Activated CD8-positive, alpha-beta T cell treated with anti-CD3 and anti-CD28 coated beads for 36 hours (primary cell): ENCODE results near the gene TIMM22. TPM values are rescaled to one million over a fixed set of nuclear protein-coding genes. Genes with fewer than 3 reads are reported as not detected.

ENCODE experiments used
- ATAC-seq: fragments of 200-7000 bp; cut with Tn5 transposase; one replicate; pipeline ENCODE4 v1.10.0; 2021; ENCODE audit warnings: mild to moderate bottlenecking, moderate library complexity
- CTCF ChIA-PET: fragments of 350-600 bp; sonication (Branson Sonifier 250); formaldehyde crosslinking; loops from one replicate; lab custom pipeline; 2021; ENCODE audit warnings: antibody characterized with exemption; lab: Charles Lee
- POLR2A ChIA-PET: fragments of 350-600 bp; sonication (Branson Sonifier 250); formaldehyde crosslinking; loops from one replicate; lab custom pipeline; 2021; ENCODE audit warnings: antibody characterized with exemption; lab: Charles Lee
- DNase-seq: peaks from one replicate; pipeline ENCODE4 v3.0.0-alpha.2; 2020
- H3K27ac Mint-ChIP-seq: one replicate; pipeline ENCODE4 v1.8.0; 2021; ENCODE audit warnings: mild to moderate bottlenecking, mixed read lengths
- H3K27me3 Mint-ChIP-seq: one replicate; pipeline ENCODE4 v1.8.0; 2021; ENCODE audit warnings: mixed read lengths
- H3K36me3 Mint-ChIP-seq: one replicate; pipeline ENCODE4 v1.8.0; 2021; ENCODE audit warnings: low read depth, mixed read lengths
- H3K4me1 Mint-ChIP-seq: one replicate; pipeline ENCODE4 v1.8.0; 2021; ENCODE audit warnings: low read depth, mixed read lengths
- H3K4me3 Mint-ChIP-seq: one replicate; pipeline ENCODE4 v1.8.0; 2021; ENCODE audit warnings: mild to moderate bottlenecking, moderate library complexity, mixed read lengths
- H3K9me3 Mint-ChIP-seq: one replicate; pipeline ENCODE4 v1.8.0; 2021; ENCODE audit warnings: mixed read lengths
- intact Hi-C: fragments of 100-400 bp; cut with micrococcal nuclease; formaldehyde crosslinking; loops from one replicate; pipeline ENCODE4 v1.10.0; 2022
- total RNA-seq, 2 experiments: library from RNA; stranded (reverse); gene quantifications; one replicate each; pipeline ENCODE4 v1.2.3, GENCODE V29; 2021
- TF ChIP-seq, protein P1 (sequence below): fragments of 200-600 bp; IDR thresholded peaks from one replicate; pipeline ENCODE4 v1.8.0; 2022; ENCODE audit warnings: antibody characterized with exemption, mild to moderate bottlenecking

The TIMM22 gene
- total RNA-seq, 2 experiments from 2014 or later = 8.8 to 10.2 TPM

DNA sequence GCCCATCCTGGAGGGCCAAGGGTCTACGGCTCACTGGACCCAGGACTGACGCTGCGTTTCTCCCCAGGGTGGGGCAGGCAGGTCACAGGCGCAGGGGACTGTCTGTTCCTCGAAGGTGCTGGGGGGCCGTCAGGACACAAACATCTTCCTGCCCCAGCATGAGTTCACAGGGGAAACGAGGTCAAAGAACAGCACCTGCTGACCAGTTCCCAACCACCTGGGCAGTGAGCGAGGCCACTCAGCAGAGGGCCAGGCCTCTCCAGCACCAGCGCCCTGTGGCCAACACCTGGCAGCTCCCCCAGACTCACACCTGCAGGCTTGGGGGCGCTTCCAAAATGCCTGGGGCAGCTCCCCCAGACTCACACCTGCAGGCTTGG lies 29.7 kb downstream of the TIMM22 start:
- intact Hi-C loops = no loop called here
- no peaks in the 10 kb centered on the region for H3K9me3 Mint-ChIP-seq
- ChIA-PET CTCF (no interaction called here), POLR2A (no interaction called here)
- H3K36me3 Mint-ChIP-seq = no peaks in the 10 kb centered on the region
- no peak overlapping the region for H3K27ac Mint-ChIP-seq
- no peak overlapping the region for H3K4me3 Mint-ChIP-seq
- H3K27me3 Mint-ChIP-seq = no peaks in the 10 kb centered on the region
- no peaks in the 10 kb centered on the region for H3K4me1 Mint-ChIP-seq
- DNase-seq (no peak), ATAC-seq (no peak)
- TF ChIP-seq, protein P1, sequence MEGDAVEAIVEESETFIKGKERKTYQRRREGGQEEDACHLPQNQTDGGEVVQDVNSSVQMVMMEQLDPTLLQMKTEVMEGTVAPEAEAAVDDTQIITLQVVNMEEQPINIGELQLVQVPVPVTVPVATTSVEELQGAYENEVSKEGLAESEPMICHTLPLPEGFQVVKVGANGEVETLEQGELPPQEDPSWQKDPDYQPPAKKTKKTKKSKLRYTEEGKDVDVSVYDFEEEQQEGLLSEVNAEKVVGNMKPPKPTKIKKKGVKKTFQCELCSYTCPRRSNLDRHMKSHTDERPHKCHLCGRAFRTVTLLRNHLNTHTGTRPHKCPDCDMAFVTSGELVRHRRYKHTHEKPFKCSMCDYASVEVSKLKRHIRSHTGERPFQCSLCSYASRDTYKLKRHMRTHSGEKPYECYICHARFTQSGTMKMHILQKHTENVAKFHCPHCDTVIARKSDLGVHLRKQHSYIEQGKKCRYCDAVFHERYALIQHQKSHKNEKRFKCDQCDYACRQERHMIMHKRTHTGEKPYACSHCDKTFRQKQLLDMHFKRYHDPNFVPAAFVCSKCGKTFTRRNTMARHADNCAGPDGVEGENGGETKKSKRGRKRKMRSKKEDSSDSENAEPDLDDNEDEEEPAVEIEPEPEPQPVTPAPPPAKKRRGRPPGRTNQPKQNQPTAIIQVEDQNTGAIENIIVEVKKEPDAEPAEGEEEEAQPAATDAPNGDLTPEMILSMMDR = no peak

GRCh38 chr17:1027044-1027443 lies 30.1 kb downstream of the TIMM22 start:
- ATAC-seq (no peak), DNase-seq (no peak)
- Mint-ChIP-seq H3K27me3 (no peaks in the 10 kb centered on the region), H3K4me1 (no peaks in the 10 kb centered on the region), H3K36me3 (no peaks in the 10 kb centered on the region), H3K4me3 (no peak overlapping the region), H3K9me3 (no peaks in the 10 kb centered on the region), H3K27ac (no peak overlapping the region)
- intact Hi-C loops = no loop called here
- TF ChIP-seq, protein P1 = no peak
- ChIA-PET POLR2A (no interaction called here), CTCF (no interaction called here)

GRCh38 chr17:1029196-1029921 lies 32.4 kb downstream of the TIMM22 start:
- H3K9me3 Mint-ChIP-seq = no peaks in the 10 kb centered on the region
- H3K4me3 Mint-ChIP-seq = no peak overlapping the region
- intact Hi-C loops = no loop called here
- TF ChIP-seq, protein P1 = no peak
- peaks cover 2% of the 10 kb centered on the region for H3K36me3 Mint-ChIP-seq
- ATAC-seq = no peak
- H3K27ac Mint-ChIP-seq = no peak overlapping the region
- DNase-seq = no peak
- no peaks in the 10 kb centered on the region for H3K4me1 Mint-ChIP-seq
- POLR2A ChIA-PET = no interaction called here
- no peaks in the 10 kb centered on the region for H3K27me3 Mint-ChIP-seq
- CTCF ChIA-PET = interaction anchor here (1.0 kb wide), 1 partner anchor 27 kb away, joined by 4 read pairs; no protein-coding TSS in a partner anchor

GRCh38 chr17:1029922-1030644 lies 33.2 kb downstream of the TIMM22 start:
- ChIA-PET POLR2A (no interaction called here), CTCF (no interaction called here)
- Mint-ChIP-seq H3K4me1 (no peaks in the 10 kb centered on the region), H3K27ac (no peak overlapping the region), H3K4me3 (no peak overlapping the region), H3K36me3 (peaks cover 2% of the 10 kb centered on the region), H3K9me3 (no peaks in the 10 kb centered on the region), H3K27me3 (no peaks in the 10 kb centered on the region)
- DNase-seq (no peak), ATAC-seq (no peak)
- TF ChIP-seq, protein P1 = no peak
- intact Hi-C loops = no loop called here
